HFFc6 (cell line): ENCODE data around the gene CALM1. TPM values are rescaled to one million over a fixed set of nuclear protein-coding genes. Genes with fewer than 3 reads are reported as not detected.
"Not testable (repeated sequence)": the region's sequence is repeated elsewhere in the genome, so short reads cannot be mapped to it uniquely, and the experiment has no call there.

Experiments used
- DNase-seq: peaks from one replicate; pipeline ENCODE4 v3.0.0-alpha.2; 2018
- H3K27ac Mint-ChIP-seq: 2 replicates; pipeline ENCODE4 v1.8.0; 2020; ENCODE audit warnings: mild to moderate bottlenecking, mixed read lengths
- H3K27me3 Mint-ChIP-seq: 2 replicates; pipeline ENCODE4 v1.8.0; 2021; ENCODE audit warnings: mild to moderate bottlenecking, moderate library complexity, mixed read lengths; ENCODE audit not compliant: insufficient read depth
- H3K36me3 Mint-ChIP-seq: 2 replicates; pipeline ENCODE4 v1.8.0; 2021; ENCODE audit warnings: low read depth, mixed read lengths
- H3K4me1 Mint-ChIP-seq: 2 replicates; pipeline ENCODE4 v1.8.0; 2020; ENCODE audit warnings: low read depth, mixed read lengths
- H3K4me3 Mint-ChIP-seq: 2 replicates; pipeline ENCODE4 v1.8.0; 2020; ENCODE audit warnings: mild to moderate bottlenecking, moderate library complexity, mixed read lengths
- H3K9me3 Mint-ChIP-seq: 2 replicates; pipeline ENCODE4 v1.8.0; 2020; ENCODE audit warnings: mild to moderate bottlenecking, mixed read lengths
- total RNA-seq, 6 experiments: library from RNA; stranded (reverse); fragmentation: NEBNext Ultra II Directional; extraction: Animal tissue kit (Norgen Biotek cat#: 25700); gene quantifications; 2 replicates in 1 of 6; 3 replicates in 5 of 6; pipeline ENCODE4 v1.2.3, GENCODE V29; 2021
- TF ChIP-seq, protein P1 (sequence below): fragments of 200-600 bp; sonication (generic); IDR thresholded peaks from 2 replicates; pipeline ENCODE4 v1.5.0; 2021; ENCODE audit warnings: antibody characterized with exemption, mild to moderate bottlenecking

CALM1 gene
- total RNA-seq, 6 experiments from 2014 or later = 333 to 429 (median 403) TPM

GRCh38 chr14:90388982-90389381 lies 7.8 kb upstream of the CALM1 start:
- DNase-seq = peak; percentile 52
- Mint-ChIP-seq H3K4me3 (no peak overlapping the region), H3K4me1 (peaks cover 32% of the 10 kb centered on the region), H3K9me3 (no peaks in the 10 kb centered on the region), H3K27me3 (peaks cover 2% of the 10 kb centered on the region; the same call in 1 of the 2 replicates), H3K27ac (peak overlapping the region; percentile 52), H3K36me3 (no peaks in the 10 kb centered on the region; the same call in 1 of the 2 replicates)
- TF ChIP-seq, protein P1, sequence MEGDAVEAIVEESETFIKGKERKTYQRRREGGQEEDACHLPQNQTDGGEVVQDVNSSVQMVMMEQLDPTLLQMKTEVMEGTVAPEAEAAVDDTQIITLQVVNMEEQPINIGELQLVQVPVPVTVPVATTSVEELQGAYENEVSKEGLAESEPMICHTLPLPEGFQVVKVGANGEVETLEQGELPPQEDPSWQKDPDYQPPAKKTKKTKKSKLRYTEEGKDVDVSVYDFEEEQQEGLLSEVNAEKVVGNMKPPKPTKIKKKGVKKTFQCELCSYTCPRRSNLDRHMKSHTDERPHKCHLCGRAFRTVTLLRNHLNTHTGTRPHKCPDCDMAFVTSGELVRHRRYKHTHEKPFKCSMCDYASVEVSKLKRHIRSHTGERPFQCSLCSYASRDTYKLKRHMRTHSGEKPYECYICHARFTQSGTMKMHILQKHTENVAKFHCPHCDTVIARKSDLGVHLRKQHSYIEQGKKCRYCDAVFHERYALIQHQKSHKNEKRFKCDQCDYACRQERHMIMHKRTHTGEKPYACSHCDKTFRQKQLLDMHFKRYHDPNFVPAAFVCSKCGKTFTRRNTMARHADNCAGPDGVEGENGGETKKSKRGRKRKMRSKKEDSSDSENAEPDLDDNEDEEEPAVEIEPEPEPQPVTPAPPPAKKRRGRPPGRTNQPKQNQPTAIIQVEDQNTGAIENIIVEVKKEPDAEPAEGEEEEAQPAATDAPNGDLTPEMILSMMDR = no peak

GRCh38 chr14:90393966-90394365 lies 2.9 kb upstream of the CALM1 start:
- no peak for DNase-seq
- Mint-ChIP-seq H3K27me3 (peaks cover 4% of the 10 kb centered on the region; the same call in 1 of the 2 replicates), H3K27ac (no peak overlapping the region), H3K4me3 (no peak overlapping the region), H3K9me3 (no peaks in the 10 kb centered on the region), H3K36me3 (no peaks in the 10 kb centered on the region; the same call in 1 of the 2 replicates), H3K4me1 (peaks cover 23% of the 10 kb centered on the region)
- TF ChIP-seq, protein P1 = no peak

GRCh38 chr14:90394782-90395181 lies 2.0 kb upstream of the CALM1 start:
- peaks cover 23% of the 10 kb centered on the region for H3K4me1 Mint-ChIP-seq
- H3K27ac Mint-ChIP-seq, H3K4me3 Mint-ChIP-seq, H3K36me3 Mint-ChIP-seq, DNase-seq, H3K9me3 Mint-ChIP-seq, H3K27me3 Mint-ChIP-seq: not testable (repeated sequence)

DNA sequence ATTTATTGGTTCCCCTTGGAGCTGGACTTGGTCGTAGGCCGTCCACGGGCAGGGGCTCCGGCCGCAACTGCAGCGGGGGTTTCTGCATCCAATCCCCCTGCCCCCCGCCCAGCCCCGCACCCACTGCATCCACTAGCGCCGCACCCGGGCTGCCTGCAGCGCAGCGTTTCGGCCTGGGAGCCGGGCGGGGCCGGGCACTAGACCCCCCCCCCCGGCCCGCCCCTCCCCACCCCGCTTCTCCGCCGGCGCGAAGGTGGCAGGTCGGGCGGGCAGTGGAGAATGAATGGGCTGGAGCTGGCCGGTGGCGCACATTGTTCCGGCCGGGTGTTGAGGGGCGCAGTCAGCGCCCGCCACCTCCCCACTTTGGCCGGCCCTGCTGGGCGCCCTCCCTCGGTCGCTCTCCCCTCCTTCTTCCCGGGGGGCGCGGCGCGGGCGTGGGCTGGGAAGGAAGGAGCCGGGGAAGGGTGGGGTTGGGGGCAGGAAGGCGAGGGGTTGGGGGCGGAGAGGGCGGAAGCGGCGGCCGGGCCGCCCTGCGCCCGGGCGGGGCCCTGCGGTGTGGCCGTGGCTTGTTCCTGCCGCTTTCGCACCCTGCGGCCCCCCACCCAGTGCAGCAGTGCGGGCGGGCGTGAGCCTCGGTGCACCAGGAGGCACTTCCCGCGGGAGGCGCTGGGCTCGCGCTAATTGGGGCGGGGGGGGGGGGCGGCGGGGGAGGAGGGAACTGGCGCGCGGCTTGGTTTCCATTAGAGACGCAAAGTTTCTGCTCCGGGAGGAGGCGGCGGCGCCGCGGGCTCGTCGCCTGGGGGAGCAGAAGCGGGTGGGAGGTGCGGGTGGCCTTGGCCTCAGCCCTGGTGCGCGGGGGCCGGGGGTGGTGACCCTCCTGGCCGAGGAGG lies 841 bp downstream of the CALM1 start:
- Mint-ChIP-seq H3K4me3 (peak overlapping the region; percentile 97), H3K27ac (peak overlapping the region; percentile 81), H3K9me3 (no peaks in the 10 kb centered on the region), H3K27me3 (peaks cover 4% of the 10 kb centered on the region; the same call in 1 of the 2 replicates), H3K4me1 (peaks cover 45% of the 10 kb centered on the region), H3K36me3 (peaks cover 26% of the 10 kb centered on the region)
- TF ChIP-seq, protein P1 = peak; percentile 27; the same call in 1 of the 2 replicates
- peak; percentile 37 for DNase-seq

DNA sequence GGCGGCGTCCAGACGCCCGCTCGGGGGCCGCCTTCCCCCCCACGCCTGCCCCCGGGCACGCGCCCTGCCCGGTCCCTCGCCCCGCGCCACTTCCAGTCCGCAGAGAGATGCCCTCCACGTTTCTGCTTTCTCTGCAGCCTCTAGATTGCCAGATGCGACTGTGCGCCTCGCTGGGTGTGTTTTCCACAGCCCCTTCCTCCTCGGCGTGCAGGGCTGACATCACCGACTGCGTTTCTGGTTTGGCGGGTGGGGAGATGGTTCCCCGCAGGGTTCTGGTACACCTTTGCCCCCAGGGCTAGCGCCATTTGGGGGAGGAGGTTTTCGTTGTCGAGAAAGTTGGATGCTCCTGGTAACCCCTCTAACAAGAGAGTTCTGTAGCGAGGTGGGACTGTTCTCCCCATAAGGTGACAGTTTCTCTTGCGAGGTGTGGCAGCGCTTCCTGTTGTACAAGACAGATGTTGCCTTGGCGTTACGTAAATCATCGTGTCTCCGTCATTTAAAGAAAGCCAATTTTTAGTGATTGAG lies 1.5 kb downstream of the CALM1 start:
- Mint-ChIP-seq H3K4me3 (peak overlapping the region; percentile 93), H3K36me3 (peaks cover 31% of the 10 kb centered on the region), H3K9me3 (no peaks in the 10 kb centered on the region), H3K27ac (peak overlapping the region; percentile 59), H3K4me1 (peaks cover 45% of the 10 kb centered on the region), H3K27me3 (peaks cover 4% of the 10 kb centered on the region; the same call in 1 of the 2 replicates)
- TF ChIP-seq, protein P1 = no peak
- DNase-seq = no peak
